ENCODE measurements around the gene TOMM20L.
"Not testable (repeated sequence)": the region's sequence is repeated elsewhere in the genome, so short reads cannot be mapped to it uniquely, and the experiment has no call there.

Gene TOMM20L

DNA sequence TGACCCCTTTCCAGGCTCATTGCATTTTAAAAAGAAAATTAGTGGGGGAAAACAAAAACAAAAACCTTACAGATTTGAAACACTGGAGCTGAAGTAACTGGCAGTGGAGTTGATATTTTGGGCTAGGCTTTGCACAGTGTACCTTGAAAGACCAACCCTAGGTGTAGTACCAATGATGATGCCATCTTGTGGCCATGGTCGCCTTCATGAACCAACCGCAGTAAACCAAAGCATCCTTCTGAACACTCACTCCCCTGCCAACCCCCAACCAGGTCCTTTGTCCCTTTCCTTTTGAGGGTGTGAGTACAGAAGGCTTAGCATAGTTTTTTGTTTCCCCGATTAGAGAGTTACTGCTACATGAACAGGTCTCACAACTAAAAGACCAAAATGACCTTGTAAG, 5.9 kb downstream of the TOMM20L start:
- TF ChIP-seq, protein P1, sequence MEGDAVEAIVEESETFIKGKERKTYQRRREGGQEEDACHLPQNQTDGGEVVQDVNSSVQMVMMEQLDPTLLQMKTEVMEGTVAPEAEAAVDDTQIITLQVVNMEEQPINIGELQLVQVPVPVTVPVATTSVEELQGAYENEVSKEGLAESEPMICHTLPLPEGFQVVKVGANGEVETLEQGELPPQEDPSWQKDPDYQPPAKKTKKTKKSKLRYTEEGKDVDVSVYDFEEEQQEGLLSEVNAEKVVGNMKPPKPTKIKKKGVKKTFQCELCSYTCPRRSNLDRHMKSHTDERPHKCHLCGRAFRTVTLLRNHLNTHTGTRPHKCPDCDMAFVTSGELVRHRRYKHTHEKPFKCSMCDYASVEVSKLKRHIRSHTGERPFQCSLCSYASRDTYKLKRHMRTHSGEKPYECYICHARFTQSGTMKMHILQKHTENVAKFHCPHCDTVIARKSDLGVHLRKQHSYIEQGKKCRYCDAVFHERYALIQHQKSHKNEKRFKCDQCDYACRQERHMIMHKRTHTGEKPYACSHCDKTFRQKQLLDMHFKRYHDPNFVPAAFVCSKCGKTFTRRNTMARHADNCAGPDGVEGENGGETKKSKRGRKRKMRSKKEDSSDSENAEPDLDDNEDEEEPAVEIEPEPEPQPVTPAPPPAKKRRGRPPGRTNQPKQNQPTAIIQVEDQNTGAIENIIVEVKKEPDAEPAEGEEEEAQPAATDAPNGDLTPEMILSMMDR (conservative IDR thresholded peaks at IDR 0.05), result no peak; the same call in 1 of the 2 replicates
- no peak overlapping the region for H3K27ac ChIP-seq

- TF ChIP-seq, protein P1 (conservative IDR thresholded peaks at IDR 0.05), result no peak
- no peak overlapping the region for H3K27ac ChIP-seq
Observed at GRCh38 chr14:58408681-58409215, 13.0 kb downstream of the TOMM20L start.

DNA sequence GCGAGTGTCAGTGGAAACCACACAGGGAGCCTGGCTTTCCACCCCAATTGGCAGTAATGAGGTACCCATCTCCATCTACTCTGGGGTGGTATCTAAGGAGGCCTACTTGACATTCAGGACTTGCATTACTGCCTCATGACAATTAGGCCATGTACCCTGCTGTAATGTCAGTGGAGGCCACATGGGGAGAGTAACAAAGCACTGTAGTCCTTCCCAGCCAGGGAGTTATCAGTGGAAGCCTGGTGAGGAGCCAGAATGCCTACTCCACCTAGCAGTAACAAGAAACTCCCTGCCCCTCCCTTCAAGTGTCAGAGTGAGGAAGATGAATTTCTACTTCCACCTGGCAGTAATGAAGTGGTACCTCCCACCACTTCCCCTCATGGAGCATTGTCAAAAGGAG, 19.1 kb downstream of the TOMM20L start:
- TF ChIP-seq, protein P1 (conservative IDR thresholded peaks at IDR 0.05), result no peak
- H3K27ac ChIP-seq, result no peak overlapping the region

DNA sequence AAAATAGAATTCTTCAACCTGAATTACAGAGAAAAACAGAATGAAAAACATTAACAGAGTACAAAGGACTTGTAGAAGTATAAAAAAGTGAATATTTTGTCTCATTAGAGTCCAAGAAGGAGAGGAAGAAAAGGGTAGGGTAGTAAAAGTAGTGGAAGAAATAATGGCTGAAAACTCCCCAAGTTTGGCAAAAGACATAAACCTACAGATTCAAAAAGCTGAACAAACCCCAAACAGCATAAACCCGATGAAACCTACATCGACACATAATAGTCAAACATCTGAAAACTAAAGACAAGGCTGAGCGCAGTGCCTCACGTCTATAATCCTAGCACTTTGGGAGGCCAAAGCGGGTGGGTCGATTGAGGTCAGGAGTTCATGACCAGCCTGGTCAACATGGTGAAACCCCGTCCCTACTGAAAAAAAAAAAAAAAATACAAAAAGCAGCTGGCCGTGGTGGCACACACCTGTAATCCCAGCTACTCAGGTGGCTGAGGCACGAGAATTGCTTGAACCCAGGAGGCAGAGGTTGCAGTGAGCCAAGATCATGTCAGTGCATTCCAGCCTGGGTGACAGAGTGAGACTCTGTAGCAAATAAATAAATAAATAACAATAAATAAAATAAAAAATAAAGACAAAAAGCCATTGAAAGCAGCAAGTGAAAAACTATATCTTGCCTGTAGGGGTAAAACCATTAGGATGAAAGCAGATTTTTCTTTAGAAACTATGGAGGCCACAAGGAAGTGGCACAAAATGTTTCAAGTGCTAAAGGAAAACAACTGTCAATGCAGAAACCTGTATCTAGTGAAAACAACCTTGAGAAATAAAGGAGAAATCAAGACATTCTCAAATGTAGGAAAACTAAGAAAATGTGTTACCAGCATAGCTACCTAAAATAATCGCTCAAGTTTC, 20.2 kb downstream of the TOMM20L start:
- TF ChIP-seq, protein P1 (conservative IDR thresholded peaks at IDR 0.05), result no peak
- no peak overlapping the region for H3K27ac ChIP-seq

DNA sequence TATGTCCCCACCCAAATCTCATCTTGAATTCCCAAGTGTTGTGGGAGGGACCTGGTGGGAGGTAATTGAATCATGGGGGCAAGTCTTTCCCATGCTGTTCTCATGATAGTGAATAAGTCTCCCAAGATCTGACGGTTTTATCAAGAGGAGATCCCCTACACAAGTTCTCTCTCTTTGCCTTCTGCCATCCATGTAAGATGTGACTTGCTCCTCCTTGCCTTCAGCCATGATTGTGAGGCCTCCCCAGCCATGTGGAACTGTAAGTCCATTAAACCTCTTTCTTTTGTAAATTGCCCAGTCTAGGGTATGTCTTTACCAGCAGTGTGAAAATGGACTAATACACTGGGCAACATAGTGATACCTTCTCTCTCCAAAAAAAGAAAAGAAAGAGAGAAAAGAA, 21.2 kb downstream of the TOMM20L start:
- H3K27ac ChIP-seq, result not testable (repeated sequence)

GRCh38 chr14:58426670-58427280, 31.0 kb downstream of the TOMM20L start:
- H3K27ac ChIP-seq, result peak overlapping the region; percentile 94
- TF ChIP-seq, protein P1 (conservative IDR thresholded peaks at IDR 0.05), result no peak

DNA sequence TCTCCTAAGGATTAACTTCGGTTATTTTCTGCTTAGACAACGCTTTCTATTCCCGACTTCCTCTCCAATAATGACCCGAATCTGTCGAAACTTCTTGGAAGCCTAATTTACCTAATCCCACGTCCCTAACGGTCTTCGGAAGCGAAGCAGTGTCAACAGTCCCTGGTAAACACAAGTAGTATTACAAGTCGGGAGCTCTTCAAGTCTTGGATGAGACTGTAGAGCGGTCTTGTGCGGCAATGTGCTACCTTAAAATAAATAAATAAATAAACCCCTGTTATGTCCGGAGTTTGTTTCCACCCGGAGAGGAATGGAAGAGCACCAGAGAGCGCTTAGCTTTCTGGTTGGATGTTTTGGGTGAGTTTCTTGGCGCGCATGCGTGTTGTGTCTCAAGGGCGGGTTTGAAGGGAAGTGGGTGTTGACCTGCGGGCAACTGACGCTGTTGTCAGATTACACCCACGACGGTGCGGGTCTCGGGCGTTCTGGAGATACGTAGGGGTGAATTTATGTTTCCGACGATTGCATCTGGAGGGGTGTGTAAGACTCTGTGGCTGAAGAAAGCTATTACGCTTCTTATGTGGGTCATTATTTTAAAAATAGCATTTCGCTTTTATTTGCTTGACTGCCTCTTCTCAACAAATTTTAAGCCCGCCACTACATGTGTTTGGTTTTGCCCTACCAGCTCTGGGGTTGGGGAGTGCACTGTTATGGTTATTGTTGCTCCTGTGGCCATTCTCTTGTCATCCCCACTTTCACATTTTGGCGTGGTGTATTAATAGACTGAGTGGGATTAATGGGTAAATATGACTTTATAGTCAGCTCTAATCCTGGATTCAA, 31.8 kb downstream of the TOMM20L start, which contains the start of the genes KIAA0586 and TIMM9:
Gene KIAA0586, plus strand, starts transcription at position 439 of the 837 bp plus-strand sequence. CDS start 546 bp downstream, outside the sequence.
Gene TIMM9, minus strand, starts transcription at position 251 of the 837 bp plus-strand sequence. CDS start 15,586 bp downstream, outside the sequence.
- H3K27ac ChIP-seq, result peak within 1 kb of the TSS; percentile 94
- TF ChIP-seq, protein P1 (conservative IDR thresholded peaks at IDR 0.05), result no peak

All from VCaP (cell line).